ENCODE results near the gene ZNF354C. TPM values are rescaled to one million over a fixed set of nuclear protein-coding genes. Genes with fewer than 3 reads are reported as not detected.

Gene ZNF354C
- total RNA-seq, 3 donors from 2014 or later = 7.4 to 11.6 (median 8.2) TPM

- no peak overlapping the region for H3K4me3 ChIP-seq
- intact Hi-C loops (cut with DNase I; ENCODE audit: low total_unique reads) = no loop called here
- H3K27ac ChIP-seq = no peak overlapping the region
- no peak for DNase-seq (ENCODE audit: low spot score in 2 of 2)
- H3K9me3 ChIP-seq = peaks cover 0 to 10% of the 10 kb centered on the region in 2 donors
- H3K36me3 ChIP-seq = no peaks in the 10 kb centered on the region
- TF ChIP-seq POLR2A (IDR thresholded peaks at IDR 0.05) = no peak
- TF ChIP-seq POLR2AphosphoS5 (IDR thresholded peaks at IDR 0.05) = no peak
- TF ChIP-seq CTCF (IDR thresholded peaks at IDR 0.05) = no peak
- H3K4me1 ChIP-seq = no peaks in the 10 kb centered on the region
- peaks cover 0 to 5% of the 10 kb centered on the region in 2 donors for H3K27me3 ChIP-seq
Measured at GRCh38 chr5:179054036-179054785, 6.0 kb upstream of the ZNF354C start.

- H3K27me3 ChIP-seq = peaks cover 0 to 5% of the 10 kb centered on the region in 2 donors
- TF ChIP-seq CTCF (IDR thresholded peaks at IDR 0.05) (no peak), POLR2AphosphoS5 (IDR thresholded peaks at IDR 0.05) (no peak), POLR2A (IDR thresholded peaks at IDR 0.05) (no peak)
- H3K4me1 ChIP-seq = no peaks in the 10 kb centered on the region
- intact Hi-C loops (cut with DNase I; ENCODE audit: low total_unique reads) = no loop called here
- H3K36me3 ChIP-seq = no peaks in the 10 kb centered on the region
- no peak overlapping the region for H3K4me3 ChIP-seq
- H3K9me3 ChIP-seq = peaks cover 0 to 6% of the 10 kb centered on the region in 2 donors
- H3K27ac ChIP-seq = no peak overlapping the region
- DNase-seq (ENCODE audit: low spot score in 2 of 2) = no peak
Measured at GRCh38 chr5:179054876-179055275, 5.3 kb upstream of the ZNF354C start.

DNA sequence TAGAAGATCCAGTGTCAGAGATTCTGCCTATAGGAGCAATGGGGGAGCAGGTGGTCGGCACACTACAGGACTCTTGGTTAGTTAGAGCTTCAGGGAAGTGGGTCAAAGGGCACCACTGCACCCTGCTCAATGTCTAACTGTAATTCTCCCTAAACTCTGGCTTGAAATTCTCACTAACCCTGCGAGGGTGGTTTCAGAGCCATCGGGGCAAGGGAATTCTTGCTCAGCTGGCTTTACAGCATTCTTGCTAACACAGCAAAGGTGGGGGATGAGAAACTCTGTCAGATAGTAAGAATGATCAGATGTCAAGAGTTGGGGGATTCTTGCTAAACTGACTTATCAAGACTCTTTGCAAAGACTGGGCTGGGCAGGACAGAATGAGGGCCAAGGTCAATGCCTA lies 4.7 kb upstream of the ZNF354C start:
- Histone ChIP-seq H3K27me3 (peaks cover 0 to 5% of the 10 kb centered on the region in 2 donors), H3K4me1 (no peaks in the 10 kb centered on the region), H3K9me3 (peaks cover 0 to 6% of the 10 kb centered on the region in 2 donors), H3K27ac (no peak overlapping the region), H3K4me3 (no peak overlapping the region), H3K36me3 (no peaks in the 10 kb centered on the region)
- intact Hi-C loops (cut with DNase I; ENCODE audit: low total_unique reads) = no loop called here
- TF ChIP-seq CTCF (IDR thresholded peaks at IDR 0.05) (no peak), POLR2AphosphoS5 (IDR thresholded peaks at IDR 0.05) (no peak), POLR2A (IDR thresholded peaks at IDR 0.05) (no peak)
- DNase-seq (ENCODE audit: low spot score in 2 of 2) = no peak

- Histone ChIP-seq H3K4me3 (no peak overlapping the region), H3K9me3 (peaks cover 0 to 6% of the 10 kb centered on the region in 2 donors), H3K4me1 (no peaks in the 10 kb centered on the region), H3K27ac (no peak overlapping the region), H3K36me3 (no peaks in the 10 kb centered on the region), H3K27me3 (peaks cover 0 to 5% of the 10 kb centered on the region in 2 donors)
- intact Hi-C loops (cut with DNase I; ENCODE audit: low total_unique reads) = no loop called here
- no peak for DNase-seq (ENCODE audit: low spot score in 2 of 2)
- TF ChIP-seq CTCF (IDR thresholded peaks at IDR 0.05) = no peak
- TF ChIP-seq POLR2AphosphoS5 (IDR thresholded peaks at IDR 0.05) = no peak
- no peak for TF ChIP-seq POLR2A (IDR thresholded peaks at IDR 0.05)
Measured at GRCh38 chr5:179055841-179056240, 4.3 kb upstream of the ZNF354C start.

DNA sequence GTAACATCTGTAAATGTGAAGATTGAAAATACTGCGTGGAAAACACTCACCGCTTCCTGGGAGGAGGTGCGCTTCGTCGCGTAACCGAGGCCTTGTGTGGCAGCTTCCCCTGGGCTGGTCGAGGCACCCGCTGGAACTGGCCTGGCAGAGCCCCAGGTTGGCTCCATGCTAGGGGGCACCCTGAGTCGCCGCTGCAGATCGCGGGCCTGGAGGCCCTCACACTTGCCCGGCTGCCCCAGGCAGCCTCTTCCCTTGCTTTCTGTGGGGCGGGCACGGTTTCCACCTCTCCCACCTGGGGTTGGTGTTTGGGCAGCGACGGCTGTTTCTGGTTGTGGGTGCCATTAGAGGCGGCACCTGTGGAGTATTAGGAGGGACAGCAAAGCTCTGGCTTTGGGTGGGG lies 852 bp downstream of the ZNF354C start:
- Histone ChIP-seq H3K27me3 (peaks cover 0 to 5% of the 10 kb centered on the region in 2 donors), H3K4me3 (peak overlapping the region; percentile 78 to 92 (median 89)), H3K4me1 (peaks cover 0 to 9% of the 10 kb centered on the region in 2 donors), H3K27ac (peak overlapping the region in 1 of 2 donors; percentile 70), H3K9me3 (peaks cover 13 to 26% of the 10 kb centered on the region in 2 donors), H3K36me3 (no peaks in the 10 kb centered on the region)
- no peak for DNase-seq (ENCODE audit: low spot score in 2 of 2)
- intact Hi-C loops (cut with DNase I; ENCODE audit: low total_unique reads) = no loop called here
- TF ChIP-seq CTCF (IDR thresholded peaks at IDR 0.05) (no peak), POLR2A (IDR thresholded peaks at IDR 0.05) (no peak), POLR2AphosphoS5 (IDR thresholded peaks at IDR 0.05) (no peak)

Data from breast epithelium (tissue), 4 donors.